Measurements from ENCODE around the gene ADGRG4.
"Not testable (repeated sequence)": the region's sequence is repeated elsewhere in the genome, so short reads cannot be mapped to it uniquely, and the experiment has no call there.

ADGRG4 gene

DNA sequence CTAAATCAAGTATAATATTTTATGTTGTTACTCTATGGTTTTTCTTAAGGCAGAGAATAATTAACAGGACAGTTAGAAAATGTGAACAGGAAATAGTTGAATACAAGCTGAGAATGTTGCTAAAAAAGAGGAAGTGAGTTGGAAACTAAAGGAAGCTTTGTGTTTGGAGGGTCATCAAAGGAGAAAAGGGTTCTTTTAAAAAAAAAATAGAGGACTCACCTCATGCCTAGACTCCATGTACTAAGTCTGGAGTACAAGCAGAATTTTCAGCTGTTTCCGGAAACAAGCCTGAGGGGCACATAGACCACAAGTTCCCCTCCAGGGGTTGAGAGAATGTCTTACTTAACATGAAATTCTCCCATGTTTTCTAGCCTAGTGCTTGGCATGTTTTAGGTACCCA lies 29.5 kb upstream of the ADGRG4 start:
- TF ChIP-seq CTCF (IDR thresholded peaks at IDR 0.05; ENCODE audit: low read depth, low read length, missing control alignments), result no peak
- DNase-seq (ENCODE audit: extremely low read depth, low read depth), result no peak
- H3K4me3 ChIP-seq (replicated peaks; ENCODE audit: low read depth, low read length), result no peak overlapping the region

GRCh38 chrX:136272325-136272724 lies 28.4 kb upstream of the ADGRG4 start:
- no peak for DNase-seq (ENCODE audit: extremely low read depth, low read depth)
- no peak overlapping the region for H3K4me3 ChIP-seq (replicated peaks; ENCODE audit: low read depth, low read length)
- no peak for TF ChIP-seq CTCF (IDR thresholded peaks at IDR 0.05; ENCODE audit: low read depth, low read length, missing control alignments)

DNA sequence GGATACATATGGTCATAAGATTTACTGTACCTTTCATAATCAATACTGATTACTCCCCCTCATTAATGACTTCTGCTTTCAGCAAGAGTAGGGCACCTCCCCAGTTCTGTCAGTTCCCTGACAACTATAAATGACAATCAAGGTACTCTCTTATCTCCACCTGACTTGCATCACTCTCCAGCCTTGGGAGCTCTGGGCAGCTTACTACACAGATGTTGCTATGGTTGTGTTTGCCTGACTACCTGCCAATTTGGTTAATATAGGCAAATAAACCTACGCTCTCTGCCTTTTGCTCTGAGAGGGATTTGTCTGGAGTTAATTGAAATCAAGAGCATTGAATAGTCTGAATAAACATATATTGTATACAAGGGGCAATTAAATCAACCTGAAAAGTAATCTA lies 26.8 kb upstream of the ADGRG4 start:
- no peak overlapping the region for H3K4me3 ChIP-seq (replicated peaks; ENCODE audit: low read depth, low read length)
- no peak for DNase-seq (ENCODE audit: extremely low read depth, low read depth)
- no peak for TF ChIP-seq CTCF (IDR thresholded peaks at IDR 0.05; ENCODE audit: low read depth, low read length, missing control alignments)

- no peak overlapping the region for H3K4me3 ChIP-seq (replicated peaks; ENCODE audit: low read depth, low read length)
- no peak for TF ChIP-seq CTCF (IDR thresholded peaks at IDR 0.05; ENCODE audit: low read depth, low read length, missing control alignments)
- no peak for DNase-seq (ENCODE audit: extremely low read depth, low read depth)
Observed at GRCh38 chrX:136275553-136275952, 25.2 kb upstream of the ADGRG4 start.

- DNase-seq (ENCODE audit: extremely low read depth, low read depth); H3K4me3 ChIP-seq (replicated peaks; ENCODE audit: low read depth, low read length): not testable (repeated sequence)
Observed at GRCh38 chrX:136286375-136286774, 14.4 kb upstream of the ADGRG4 start.

DNA sequence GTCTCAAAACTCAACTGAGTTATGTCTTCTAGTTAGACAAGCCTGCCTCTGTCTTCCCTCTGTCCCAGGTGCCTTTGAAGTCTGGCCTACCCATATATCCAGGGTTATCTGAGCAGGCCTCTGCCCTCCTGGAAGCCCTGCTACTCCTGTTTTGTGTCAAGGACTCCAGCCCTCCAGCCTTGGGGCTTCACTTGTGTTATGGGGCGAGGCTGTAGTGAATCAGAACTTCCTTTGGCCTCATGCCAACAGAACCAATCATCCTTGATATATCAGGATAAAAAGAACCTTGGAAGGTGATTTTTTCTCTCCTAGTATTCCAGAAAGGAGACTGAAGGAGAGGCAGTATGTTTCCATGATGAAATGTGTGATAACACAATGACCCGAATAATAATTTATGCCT lies 8.9 kb upstream of the ADGRG4 start:
- TF ChIP-seq CTCF (IDR thresholded peaks at IDR 0.05; ENCODE audit: low read depth, low read length, missing control alignments), result no peak
- H3K4me3 ChIP-seq (replicated peaks; ENCODE audit: low read depth, low read length), result no peak overlapping the region
- no peak for DNase-seq (ENCODE audit: extremely low read depth, low read depth)

DNA sequence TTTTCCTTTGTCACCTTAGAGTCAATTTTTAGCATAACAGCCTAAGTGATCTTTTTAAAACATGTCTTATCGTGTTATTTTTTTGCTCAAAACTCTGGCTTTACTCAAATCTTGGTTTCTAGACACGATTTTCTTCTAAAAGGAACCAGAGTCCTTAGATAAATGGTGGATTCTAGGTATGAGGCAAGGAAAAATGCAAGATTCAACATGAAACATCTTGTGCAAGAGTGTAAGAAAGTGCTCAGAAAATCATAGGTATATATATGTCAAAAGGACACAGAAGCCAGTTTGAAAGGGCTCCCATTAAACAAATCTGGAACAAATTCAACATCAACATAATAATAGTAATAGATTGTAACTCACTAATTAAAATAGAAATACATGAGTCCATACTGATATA lies 8.1 kb upstream of the ADGRG4 start:
- no peak for DNase-seq (ENCODE audit: extremely low read depth, low read depth)
- TF ChIP-seq CTCF (IDR thresholded peaks at IDR 0.05; ENCODE audit: low read depth, low read length, missing control alignments), result no peak
- no peak overlapping the region for H3K4me3 ChIP-seq (replicated peaks; ENCODE audit: low read depth, low read length)
